Activated CD4-positive, alpha-beta memory T cell treated with anti-CD3 and anti-CD28 coated beads for 36 hours (primary cell): ENCODE results near the gene HSD17B12. TPM values are rescaled to one million over a fixed set of nuclear protein-coding genes. Genes with fewer than 3 reads are reported as not detected.

Experiments used
- CTCF ChIA-PET: fragments of 350-600 bp; sonication (Branson Sonifier 250); formaldehyde crosslinking; loops from one replicate; lab custom pipeline; 2021; ENCODE audit warnings: antibody characterized with exemption, inconsistent platforms; lab: Charles Lee
- POLR2A ChIA-PET: fragments of 350-600 bp; sonication (Branson Sonifier 250); formaldehyde crosslinking; loops from one replicate; lab custom pipeline; 2021; ENCODE audit warnings: antibody characterized with exemption; lab: Charles Lee
- DNase-seq: peaks from one replicate; pipeline ENCODE4 v3.0.0-alpha.2; 2020
- H3K27ac Mint-ChIP-seq: one replicate; pipeline ENCODE4 v1.8.0; 2021; ENCODE audit warnings: mixed read lengths
- H3K27me3 Mint-ChIP-seq: one replicate; pipeline ENCODE4 v1.8.0; 2021; ENCODE audit warnings: mixed read lengths
- H3K36me3 Mint-ChIP-seq: one replicate; pipeline ENCODE4 v1.8.0; 2021; ENCODE audit warnings: mixed read lengths
- H3K4me1 Mint-ChIP-seq: one replicate; pipeline ENCODE4 v1.8.0; 2021; ENCODE audit warnings: low read depth, mixed read lengths
- H3K4me3 Mint-ChIP-seq: one replicate; pipeline ENCODE4 v1.8.0; 2021; ENCODE audit warnings: mild to moderate bottlenecking, mixed read lengths
- H3K9me3 Mint-ChIP-seq: one replicate; pipeline ENCODE4 v1.8.0; 2021; ENCODE audit warnings: mixed read lengths
- intact Hi-C: fragments of 100-400 bp; cut with micrococcal nuclease; formaldehyde crosslinking; loops from one replicate; pipeline ENCODE4 v1.15.1; 2023
- total RNA-seq, 2 experiments: library from RNA; stranded (reverse); gene quantifications; one replicate each; pipeline ENCODE4 v1.2.3, GENCODE V29; 2021

Gene HSD17B12
- total RNA-seq, 2 experiments from 2014 or later, result 32.8 to 35.3 TPM

DNA sequence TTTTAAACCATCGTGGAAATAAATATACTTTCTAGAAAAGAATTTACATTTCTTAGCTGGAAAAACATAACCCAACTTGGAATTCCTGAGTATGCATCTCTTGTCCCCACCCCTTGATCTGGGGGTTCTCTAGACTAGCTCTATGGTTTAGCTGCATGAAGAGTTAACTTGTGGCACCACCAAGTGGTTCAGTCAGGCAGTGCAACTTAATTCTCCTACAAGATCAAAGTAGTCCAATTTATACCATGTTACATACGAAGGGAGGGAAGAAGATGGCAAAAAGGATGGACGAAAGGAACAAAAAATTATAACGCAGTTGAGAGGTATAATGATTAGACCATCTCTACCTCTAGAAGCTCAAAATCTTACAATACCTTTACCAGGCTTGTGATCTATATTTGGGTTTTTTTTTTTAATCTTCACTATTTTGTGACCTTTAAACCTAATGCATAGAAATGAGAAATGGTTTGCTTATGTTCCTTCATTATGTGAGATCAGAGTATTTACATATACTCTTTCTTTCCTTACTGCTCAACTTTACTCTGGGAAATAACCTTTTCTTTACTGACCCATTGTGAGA lies 171.6 kb downstream of the HSD17B12 start:
- ChIA-PET CTCF (interaction anchor here (0.6 to 4.6 kb wide), 31 partner anchors 10 to 433 kb away, joined by 3 to 105 read pairs (median 4); partner anchors contain the start of gene HSD17B12), POLR2A (interaction anchor here (0.7 kb wide), 1 partner anchor 206 kb away, joined by 3 read pairs; no protein-coding TSS in a partner anchor)
- Mint-ChIP-seq H3K4me3 (no peak overlapping the region), H3K27ac (no peak overlapping the region), H3K9me3 (no peaks in the 10 kb centered on the region), H3K27me3 (no peaks in the 10 kb centered on the region), H3K36me3 (peaks cover 2% of the 10 kb centered on the region), H3K4me1 (no peaks in the 10 kb centered on the region)
- intact Hi-C loops, result loop anchor here (1.0 to 2.0 kb wide), 3 partner anchors 21 to 273 kb away; no protein-coding TSS in a partner anchor
- peak; percentile 73 for DNase-seq

DNA sequence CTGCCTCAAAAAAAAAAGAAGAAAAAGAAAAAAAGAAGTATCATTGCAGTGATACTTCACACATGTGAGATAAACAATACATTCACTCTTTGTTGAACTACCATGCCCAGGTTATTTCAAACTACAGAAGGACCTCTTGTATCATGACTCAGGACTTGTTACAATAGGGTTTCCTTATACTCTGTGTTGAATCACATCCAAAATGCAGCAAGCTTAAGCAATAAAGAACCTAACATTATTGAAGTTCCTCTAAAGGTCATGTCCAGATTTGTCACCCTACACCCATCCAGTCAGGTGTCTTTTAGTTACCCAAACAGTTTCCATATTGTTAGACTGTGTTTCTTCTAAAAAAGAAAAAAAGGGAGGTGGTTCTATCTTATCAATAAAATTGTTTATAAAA lies 173.2 kb downstream of the HSD17B12 start:
- CTCF ChIA-PET, result interaction anchor here (1.1 to 4.6 kb wide), 2 partner anchors 13 to 28 kb away, joined by 4 to 105 read pairs; no protein-coding TSS in a partner anchor
- Mint-ChIP-seq H3K36me3 (peaks cover 2% of the 10 kb centered on the region), H3K4me3 (no peak overlapping the region), H3K9me3 (no peaks in the 10 kb centered on the region), H3K4me1 (no peaks in the 10 kb centered on the region), H3K27ac (no peak overlapping the region), H3K27me3 (no peaks in the 10 kb centered on the region)
- intact Hi-C loops, result loop anchor here (2.0 kb wide), 2 partner anchors 23 to 275 kb away; no protein-coding TSS in a partner anchor
- DNase-seq, result no peak
- POLR2A ChIA-PET, result no interaction called here

- H3K27ac Mint-ChIP-seq, result no peak overlapping the region
- peaks cover 2% of the 10 kb centered on the region for H3K36me3 Mint-ChIP-seq
- DNase-seq, result no peak
- H3K4me1 Mint-ChIP-seq, result no peaks in the 10 kb centered on the region
- peaks cover 8% of the 10 kb centered on the region for H3K9me3 Mint-ChIP-seq
- CTCF ChIA-PET, result interaction anchor here (1.0 to 2.2 kb wide), 2 partner anchors 9 to 10 kb away, joined by 3 to 7 read pairs; no protein-coding TSS in a partner anchor
- intact Hi-C loops, result no loop called here
- H3K27me3 Mint-ChIP-seq, result no peaks in the 10 kb centered on the region
- POLR2A ChIA-PET, result no interaction called here
- H3K4me3 Mint-ChIP-seq, result no peak overlapping the region
Measured at GRCh38 chr11:43856993-43857392, 176.5 kb downstream of the HSD17B12 start.

- Mint-ChIP-seq H3K9me3 (peaks cover 12% of the 10 kb centered on the region), H3K27me3 (peaks cover 17% of the 10 kb centered on the region), H3K36me3 (no peaks in the 10 kb centered on the region), H3K27ac (no peak overlapping the region), H3K4me1 (no peaks in the 10 kb centered on the region), H3K4me3 (no peak overlapping the region)
- ChIA-PET POLR2A (no interaction called here), CTCF (no interaction called here)
- DNase-seq, result no peak
- intact Hi-C loops, result no loop called here
Measured at GRCh38 chr11:43861141-43861540, 180.6 kb downstream of the HSD17B12 start.

DNA sequence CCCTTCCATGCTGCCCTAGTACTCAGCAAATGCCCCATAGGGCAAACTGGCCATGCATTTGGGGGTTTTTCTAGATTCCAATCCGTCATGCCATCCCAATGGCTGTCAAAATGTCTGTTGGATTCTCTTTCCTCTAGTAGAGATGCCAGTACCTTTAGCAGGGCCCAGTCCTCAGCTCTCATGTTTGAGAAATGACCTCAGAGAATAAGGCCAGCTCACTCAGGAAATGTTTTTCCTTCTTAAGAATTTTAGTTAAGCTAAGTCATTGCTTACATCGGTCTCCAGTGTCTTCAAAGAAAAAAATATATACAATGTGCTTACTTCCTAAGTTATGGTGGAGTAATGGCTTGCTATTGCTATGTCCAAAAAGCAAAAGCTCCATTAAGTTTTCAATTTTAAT lies 186.0 kb downstream of the HSD17B12 start:
- intact Hi-C loops, result loop anchor here (5.0 kb wide), 2 partner anchors 554 to 1281 kb away; partner anchors contain the start of genes API5 and PRDM11
- DNase-seq, result no peak
- Mint-ChIP-seq H3K27me3 (peaks cover 33% of the 10 kb centered on the region), H3K4me1 (peaks cover 16% of the 10 kb centered on the region), H3K27ac (no peak overlapping the region), H3K9me3 (peaks cover 4% of the 10 kb centered on the region), H3K36me3 (no peaks in the 10 kb centered on the region), H3K4me3 (no peak overlapping the region)
- CTCF ChIA-PET, result interaction anchor here (1.1 to 2.6 kb wide), 4 partner anchors 10 to 41 kb away, joined by 3 to 7 read pairs (median 4); no protein-coding TSS in a partner anchor
- POLR2A ChIA-PET, result no interaction called here

DNA sequence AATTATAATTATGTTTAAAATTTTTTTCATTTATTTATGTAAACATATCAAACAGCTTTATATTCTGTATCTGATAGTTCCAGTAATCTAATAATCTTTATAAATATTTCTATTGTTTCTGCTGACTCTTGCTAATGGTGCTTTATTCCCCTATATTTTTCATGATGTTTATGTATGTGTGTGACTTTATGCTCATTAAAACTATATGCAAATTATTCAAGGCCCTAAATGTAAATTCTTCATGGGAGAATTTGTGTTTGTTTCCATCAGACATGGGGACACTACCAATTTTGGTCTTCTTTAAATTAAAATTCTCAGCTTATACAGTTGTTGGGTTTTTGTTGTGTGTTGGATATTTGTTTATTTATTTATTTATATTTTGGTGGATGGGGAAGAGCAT lies 186.4 kb downstream of the HSD17B12 start:
- H3K36me3 Mint-ChIP-seq, result no peaks in the 10 kb centered on the region
- ChIA-PET CTCF (interaction anchor here (1.1 to 3.1 kb wide), 5 partner anchors 11 to 41 kb away, joined by 3 to 12 read pairs (median 4); no protein-coding TSS in a partner anchor), POLR2A (no interaction called here)
- peaks cover 35% of the 10 kb centered on the region for H3K27me3 Mint-ChIP-seq
- peaks cover 4% of the 10 kb centered on the region for H3K9me3 Mint-ChIP-seq
- no peak overlapping the region for H3K4me3 Mint-ChIP-seq
- intact Hi-C loops, result loop anchor here (5.0 kb wide), 2 partner anchors 555 to 1280 kb away; partner anchors contain the start of genes API5 and PRDM11
- DNase-seq, result no peak
- peaks cover 16% of the 10 kb centered on the region for H3K4me1 Mint-ChIP-seq
- H3K27ac Mint-ChIP-seq, result no peak overlapping the region

DNA sequence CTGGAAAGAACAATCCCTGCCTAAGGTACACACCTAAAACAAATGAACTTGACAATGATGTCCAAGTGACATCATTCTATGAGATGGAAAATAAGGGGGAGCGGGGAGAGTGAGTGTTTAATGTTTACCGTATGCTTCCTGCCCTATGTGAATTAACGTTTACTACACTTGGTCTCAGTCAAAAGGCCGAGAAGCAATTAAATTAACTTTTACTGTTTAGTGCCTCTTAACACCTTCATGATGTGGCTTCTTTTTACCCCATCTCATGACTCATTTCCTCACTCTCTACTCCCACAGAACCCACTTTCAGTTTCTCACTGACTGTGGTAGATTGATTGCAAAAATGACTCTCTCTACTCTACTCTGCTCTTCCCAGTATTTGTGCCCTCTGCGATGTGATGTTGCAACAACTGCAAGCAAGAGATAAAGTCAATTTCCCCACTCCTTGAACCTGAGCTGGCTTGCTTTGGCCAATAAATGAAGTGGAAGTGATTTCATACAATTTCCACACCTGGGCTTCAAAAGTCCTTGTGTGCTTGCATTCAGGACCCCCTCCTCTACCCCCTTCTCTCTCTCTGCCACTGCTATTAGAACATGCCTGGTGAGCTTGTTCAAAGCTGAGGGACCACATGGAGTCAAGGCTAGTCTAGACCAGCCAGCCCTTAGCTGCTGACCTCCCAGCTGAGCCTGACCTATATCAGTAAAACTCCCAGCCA lies 188.5 kb downstream of the HSD17B12 start:
- H3K27ac Mint-ChIP-seq, result peak overlapping the region; percentile 15
- POLR2A ChIA-PET, result interaction anchor here (1.0 to 1.2 kb wide), 2 partner anchors 12 to 38 kb away, joined by 5 to 6 read pairs; no protein-coding TSS in a partner anchor
- H3K9me3 Mint-ChIP-seq, result no peaks in the 10 kb centered on the region
- H3K4me3 Mint-ChIP-seq, result no peak overlapping the region
- peaks cover 49% of the 10 kb centered on the region for H3K27me3 Mint-ChIP-seq
- peak; percentile 54 for DNase-seq
- intact Hi-C loops, result loop anchor here (1.0 to 5.0 kb wide), 7 partner anchors 11 to 1278 kb away; partner anchors contain the start of genes ALKBH3, API5, HSD17B12 and PRDM11
- CTCF ChIA-PET, result interaction anchor here (0.8 to 3.1 kb wide), 5 partner anchors 17 to 76 kb away, joined by 3 to 12 read pairs (median 5); partner anchors contain the start of gene C11orf96
- H3K36me3 Mint-ChIP-seq, result no peaks in the 10 kb centered on the region
- peaks cover 16% of the 10 kb centered on the region for H3K4me1 Mint-ChIP-seq

- Mint-ChIP-seq H3K4me3 (no peak overlapping the region), H3K27ac (no peak overlapping the region), H3K27me3 (peaks cover 48% of the 10 kb centered on the region), H3K9me3 (no peaks in the 10 kb centered on the region), H3K4me1 (peaks cover 16% of the 10 kb centered on the region), H3K36me3 (no peaks in the 10 kb centered on the region)
- no peak for DNase-seq
- intact Hi-C loops, result no loop called here
- CTCF ChIA-PET, result no interaction called here
- POLR2A ChIA-PET, result no interaction called here
Measured at GRCh38 chr11:43871051-43871450, 190.5 kb downstream of the HSD17B12 start.

DNA sequence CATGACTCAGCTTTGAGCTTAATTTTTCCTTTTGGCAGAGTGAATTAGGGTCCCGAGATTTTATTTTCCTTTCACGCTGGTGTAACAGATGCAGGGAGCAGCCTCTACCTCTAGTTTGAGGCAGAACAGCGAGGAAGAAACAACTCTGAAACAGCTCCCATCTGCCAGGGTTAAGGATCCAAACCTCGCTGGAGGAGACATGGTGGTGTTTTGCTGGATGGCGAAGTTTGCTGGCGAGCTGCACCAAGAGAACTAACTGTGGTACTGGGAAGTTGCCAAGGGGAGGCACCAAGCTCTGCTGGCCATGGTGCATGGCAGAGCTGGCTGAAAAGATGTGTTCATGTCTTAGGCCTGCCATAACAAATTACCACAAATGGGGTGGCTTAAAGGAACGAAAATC lies 192.5 kb downstream of the HSD17B12 start:
- Mint-ChIP-seq H3K4me1 (peaks cover 14% of the 10 kb centered on the region), H3K4me3 (no peak overlapping the region), H3K36me3 (no peaks in the 10 kb centered on the region), H3K9me3 (no peaks in the 10 kb centered on the region), H3K27me3 (peaks cover 49% of the 10 kb centered on the region), H3K27ac (no peak overlapping the region)
- ChIA-PET CTCF (interaction anchor here (0.8 kb wide), 1 partner anchor 17 kb away, joined by 3 read pairs; no protein-coding TSS in a partner anchor), POLR2A (no interaction called here)
- intact Hi-C loops, result no loop called here
- no peak for DNase-seq

DNA sequence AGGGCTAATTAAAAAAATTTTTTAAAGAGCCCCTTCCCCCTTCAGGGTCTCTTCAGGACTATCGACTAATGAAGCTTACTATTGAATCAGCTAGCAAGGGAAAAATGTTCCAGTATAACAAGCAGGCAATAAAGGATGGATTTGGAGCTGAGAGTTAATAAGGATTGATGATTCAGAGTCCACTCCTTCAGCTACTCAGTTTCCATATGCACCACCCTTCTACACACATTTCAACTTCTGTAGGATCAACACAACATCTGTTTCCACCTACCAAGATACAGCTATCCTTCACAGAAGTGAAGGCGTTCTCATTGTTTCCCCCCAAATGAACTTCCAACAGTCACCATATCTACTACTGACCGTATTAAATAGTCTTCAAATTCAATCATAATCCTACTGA lies 193.5 kb downstream of the HSD17B12 start:
- Mint-ChIP-seq H3K27ac (no peak overlapping the region), H3K4me1 (peaks cover 6% of the 10 kb centered on the region), H3K9me3 (no peaks in the 10 kb centered on the region), H3K4me3 (no peak overlapping the region), H3K27me3 (peaks cover 53% of the 10 kb centered on the region), H3K36me3 (no peaks in the 10 kb centered on the region)
- intact Hi-C loops, result no loop called here
- ChIA-PET POLR2A (no interaction called here), CTCF (interaction anchor here (1.1 kb wide), 1 partner anchor 16 kb away, joined by 5 read pairs; no protein-coding TSS in a partner anchor)
- DNase-seq, result no peak

DNA sequence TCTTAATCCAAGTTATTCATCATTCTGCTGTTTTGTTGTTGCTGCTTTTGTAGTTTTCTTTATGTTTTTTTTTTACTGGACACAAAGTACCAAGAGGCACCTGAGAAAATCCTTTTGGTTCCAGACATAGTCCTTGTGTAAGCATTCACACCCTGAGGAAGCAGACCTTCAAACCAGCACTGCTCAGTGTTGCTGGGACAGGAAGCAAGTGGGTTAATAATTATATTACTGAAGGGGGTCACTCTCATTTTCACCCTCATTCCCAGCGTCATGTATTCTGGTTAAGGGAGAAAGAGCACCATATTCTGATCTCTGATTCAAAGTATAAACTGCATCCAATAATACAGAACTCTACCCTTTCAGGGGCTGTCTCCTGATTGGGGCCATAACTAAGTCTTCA lies 194.2 kb downstream of the HSD17B12 start:
- ChIA-PET CTCF (no interaction called here), POLR2A (no interaction called here)
- Mint-ChIP-seq H3K4me1 (no peaks in the 10 kb centered on the region), H3K4me3 (no peak overlapping the region), H3K9me3 (no peaks in the 10 kb centered on the region), H3K27me3 (peaks cover 51% of the 10 kb centered on the region), H3K36me3 (no peaks in the 10 kb centered on the region), H3K27ac (no peak overlapping the region)
- intact Hi-C loops, result no loop called here
- no peak for DNase-seq
